HCT116 (cell line): ENCODE measurements around the gene KCND3. TPM values are rescaled to one million over a fixed set of nuclear protein-coding genes. Genes with fewer than 3 reads are reported as not detected.

ENCODE experiments used
- ATAC-seq: fragments of 200-7000 bp; cut with Tn5 transposase; 2 replicates; pipeline ENCODE4 v1.9.1; 2020; ENCODE audit warnings: mild to moderate bottlenecking, moderate library complexity
- BruUV-seq: library from RNA; stranded (reverse); fragments of 400-500 nt; replicated peaks from 2 replicates; lab custom pipeline; 2021; lab: Mats Ljungman, UMichigan
- CTCF ChIA-PET: fragments of 300-600 bp; sonication (Branson Sonifier 250); formaldehyde crosslinking; loops from one replicate; lab custom pipeline; 2021; ENCODE audit warnings: antibody characterized with exemption; lab: Charles Lee
- POLR2A ChIA-PET: fragments of 300-600, 350-600 bp; sonication (Branson Sonifier 250); formaldehyde crosslinking; loops from one replicate; lab custom pipeline; 2021; ENCODE audit warnings: antibody characterized with exemption; lab: Charles Lee
- RAD21 ChIA-PET, 2 experiments: fragments of 300-600 bp; sonication (Branson Sonifier 250); formaldehyde crosslinking; loops; one replicate each; lab custom pipeline; 2023; ENCODE audit warnings: low total read pairs in 2 of 2; ENCODE audit not compliant: uncharacterized antibody in 2 of 2, unreplicated experiment in 2 of 2, low non-redundant PET in 1 of 2; lab: Charles Lee
- DNase-seq: peaks from one replicate; pipeline ENCODE4 v3.0.0-alpha.2; 2010; ENCODE audit warnings: low read depth, low spot score
- H2AFZ ChIP-seq: fragments of 200-600 bp; shearing (Covaris generic), sonication (generic); 2 replicates; pipeline ENCODE4 v1.6.1; 2017; ENCODE audit warnings: low read depth, mixed run types, mixed read lengths, antibody characterized with exemption, low read length; ENCODE audit not compliant: poor library complexity, severe bottlenecking
- H3K27ac ChIP-seq: 2 replicates; pipeline ENCODE4 v1.5.1; 2012; ENCODE audit warnings: low read depth, low read length
- H3K27me3 ChIP-seq: fragments of 200-600 bp; sonication (generic); 2 replicates; pipeline ENCODE4 v1.6.1; 2016; ENCODE audit warnings: mixed run types, low read length, mixed read lengths; ENCODE audit not compliant: insufficient read depth
- H3K36me3 ChIP-seq, 2 experiments: fragments of 200-500 bp in 1 of 2; fragments of 200-600 bp in 1 of 2; sonication (Bioruptor generic) in 1 of 2; sonication (generic) in 1 of 2; 2 replicates each; pipeline versions ENCODE4 v1.5.1 to v1.6.1; 2014 to 2016; ENCODE audit warnings: low read length in 2 of 2, inconsistent platforms in 1 of 2, mixed read lengths in 1 of 2, mixed run types in 1 of 2; ENCODE audit not compliant: insufficient read depth in 2 of 2, control insufficient read depth in 1 of 2
- H3K4me1 ChIP-seq, 2 experiments: fragments of 200-600 bp in 1 of 2; sonication (generic) in 1 of 2; 2 replicates each; pipeline versions ENCODE4 v1.5.1 to v1.6.1; 2012 to 2017; ENCODE audit warnings: low read length in 2 of 2, inconsistent platforms in 1 of 2, mild to moderate bottlenecking in 1 of 2, mixed read lengths in 1 of 2, mixed run types in 1 of 2, moderate library complexity in 1 of 2; ENCODE audit not compliant: insufficient read depth in 2 of 2, control insufficient read depth in 1 of 2
- H3K4me2 ChIP-seq: fragments of 200-600 bp; sonication (generic); 2 replicates; pipeline ENCODE4 v1.6.1; 2017; ENCODE audit warnings: mixed run types, low read length, mixed read lengths
- H3K4me3 ChIP-seq, 2 experiments: fragments of 200-600 bp in 1 of 2; sonication (generic) in 1 of 2; replicated peaks in 1 of 2; 2 replicates each; pipeline ENCODE4 v1.5.1; 2011 to 2016; ENCODE audit warnings: low read length in 2 of 2, control low read depth in 1 of 2, low read depth in 1 of 2, mild to moderate bottlenecking in 1 of 2, mixed read lengths in 1 of 2, mixed run types in 1 of 2
- H3K79me2 ChIP-seq: fragments of 200-600 bp; sonication (generic); 2 replicates; pipeline ENCODE4 v1.6.1; 2017; ENCODE audit warnings: mild to moderate bottlenecking, mixed run types, low read length, moderate library complexity, mixed read lengths; ENCODE audit not compliant: insufficient read depth
- H3K9ac ChIP-seq: fragments of 200-600 bp; sonication (generic); 2 replicates; pipeline ENCODE4 v1.6.1; 2016; ENCODE audit warnings: low read length, mixed read lengths
- H3K9me2 ChIP-seq: fragments of 200-600 bp; sonication (generic), shearing (Covaris generic); 2 replicates; pipeline ENCODE4 v1.6.1; 2017; ENCODE audit warnings: mixed run types, mild to moderate bottlenecking, moderate library complexity; ENCODE audit not compliant: insufficient read depth
- H3K9me3 ChIP-seq, 2 experiments: fragments of 200-500 bp in 1 of 2; fragments of 200-600 bp in 1 of 2; sonication (Bioruptor generic) in 1 of 2; sonication (generic) in 1 of 2; 2 replicates each; pipeline ENCODE4 v1.6.1; 2014 to 2017; ENCODE audit warnings: low read length in 2 of 2, mixed read lengths in 2 of 2, inconsistent platforms in 1 of 2, low read depth in 1 of 2, mild to moderate bottlenecking in 1 of 2, mixed run types in 1 of 2, moderate library complexity in 1 of 2; ENCODE audit not compliant: control insufficient read depth in 1 of 2, insufficient read depth in 1 of 2
- H4K20me1 ChIP-seq: fragments of 200-600 bp; sonication (generic), shearing (Covaris generic); 2 replicates; pipeline ENCODE4 v1.6.1; 2017; ENCODE audit warnings: mixed run types, mild to moderate bottlenecking, moderate library complexity; ENCODE audit not compliant: insufficient read depth
- ATF3 ChIP-seq: IDR thresholded peaks from 2 replicates; pipeline ENCODE4 v1.6.1; 2012
- CTCF ChIP-seq, 3 experiments: fragments of 200-600 bp in 1 of 3; sonication (generic) in 1 of 3; IDR thresholded peaks in 2 of 3; conservative IDR thresholded peaks in 1 of 3; 2 replicates each; pipeline ENCODE4 v1.5.1; 2012 to 2017; ENCODE audit warnings: low read depth in 2 of 3, low read length in 2 of 3, antibody characterized with exemption in 1 of 3, borderline replicate concordance in 1 of 3, control low read depth in 1 of 3, mild to moderate bottlenecking in 1 of 3, mixed read lengths in 1 of 3, mixed run types in 1 of 3, moderate library complexity in 1 of 3; ENCODE audit not compliant: insufficient read depth in 1 of 3
- ELF1 ChIP-seq: IDR thresholded peaks from 2 replicates; pipeline ENCODE4 v1.6.1; 2012; ENCODE audit warnings: low read depth, borderline replicate concordance
- FOSL1 ChIP-seq: IDR thresholded peaks from 2 replicates; pipeline ENCODE4 v1.6.1; 2012; ENCODE audit warnings: low read depth
- ZBTB33 ChIP-seq: IDR thresholded peaks from 2 replicates; pipeline ENCODE4 v1.6.1; 2011; ENCODE audit warnings: mild to moderate bottlenecking, low read length, moderate library complexity; ENCODE audit not compliant: insufficient replicate concordance; ENCODE audit errors: extremely low read depth
- intact Hi-C: fragments of 100-400 bp; cut with micrococcal nuclease; formaldehyde crosslinking; loops from 2 replicates; pipeline ENCODE4 v1.10.0; 2022
- total RNA-seq: library from RNA; stranded (reverse); gene quantifications from one replicate; pipeline ENCODE4 v1.2.1, GENCODE V29; 2021; ENCODE audit not compliant: unreplicated experiment

The KCND3 gene
- total RNA-seq, 1 experiment from 2014 or later, result 0.44 TPM

- Histone ChIP-seq H2AFZ (no peak overlapping the region), H4K20me1 (no peaks in the 10 kb centered on the region), H3K4me1 (no peaks in the 10 kb centered on the region), H3K9ac (no peak overlapping the region), H3K4me3 (no peak overlapping the region), H3K9me3 (no peaks in the 10 kb centered on the region), H3K27me3 (peaks cover 83% of the 10 kb centered on the region), H3K79me2 (no peaks in the 10 kb centered on the region), H3K9me2 (no peaks in the 10 kb centered on the region), H3K4me2 (no peak overlapping the region), H3K27ac (no peak overlapping the region), H3K36me3 (no peaks in the 10 kb centered on the region)
- DNase-seq (no peak), ATAC-seq (no peak)
- no TSS peak for BruUV-seq
- no peak for TF ChIP-seq ATF3
- no peak for TF ChIP-seq ZBTB33
- TF ChIP-seq CTCF (IDR thresholded peaks at IDR 0.05 in 2 of 3, conservative IDR thresholded peaks at IDR 0.05 in 1 of 3; ENCODE audit: borderline replicate concordance in 1 of 3, insufficient read depth in 1 of 3, low read depth in 2 of 3, low read length in 2 of 3), result no peak
- no peak for TF ChIP-seq ELF1
- no peak for TF ChIP-seq FOSL1
- ChIA-PET POLR2A (no interaction called here), CTCF (no interaction called here), RAD21 (no interaction called here)
- intact Hi-C loops, result no loop called here
Observed at GRCh38 chr1:111963985-111964738, 25.3 kb downstream of the KCND3 start.
